ENCODE measurements around the gene CCDC181.

The CCDC181 gene

DNA sequence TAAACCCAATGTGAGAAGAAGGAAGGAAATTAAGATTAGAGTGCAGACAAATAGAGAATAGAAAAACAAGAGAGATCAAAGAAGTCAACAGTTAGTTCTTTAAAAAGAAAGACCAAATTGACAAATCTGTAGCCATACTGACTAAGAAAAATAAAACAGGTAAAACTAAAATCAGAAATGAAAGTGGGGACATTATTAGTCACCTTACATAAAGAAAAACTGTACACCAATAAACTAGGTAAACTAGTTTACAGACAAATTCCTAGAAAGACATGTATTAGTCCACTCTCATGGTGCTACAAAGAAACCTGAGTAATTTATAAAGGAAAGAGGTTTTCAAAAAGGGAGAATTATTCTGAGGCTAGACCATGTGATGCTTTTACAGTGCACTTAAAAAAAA, 37.0 kb downstream of the CCDC181 start:
- Histone ChIP-seq H3K27me3 (ENCODE audit: insufficient read depth, low read depth, severe bottlenecking) (no peaks in the 10 kb centered on the region), H3K36me3 (no peaks in the 10 kb centered on the region), H3K27ac (no peak overlapping the region), H3K4me3 (ENCODE audit: low read depth, low read length) (no peak overlapping the region), H3K9me3 (ENCODE audit: severe bottlenecking) (no peaks in the 10 kb centered on the region)
- TF ChIP-seq, protein P1, sequence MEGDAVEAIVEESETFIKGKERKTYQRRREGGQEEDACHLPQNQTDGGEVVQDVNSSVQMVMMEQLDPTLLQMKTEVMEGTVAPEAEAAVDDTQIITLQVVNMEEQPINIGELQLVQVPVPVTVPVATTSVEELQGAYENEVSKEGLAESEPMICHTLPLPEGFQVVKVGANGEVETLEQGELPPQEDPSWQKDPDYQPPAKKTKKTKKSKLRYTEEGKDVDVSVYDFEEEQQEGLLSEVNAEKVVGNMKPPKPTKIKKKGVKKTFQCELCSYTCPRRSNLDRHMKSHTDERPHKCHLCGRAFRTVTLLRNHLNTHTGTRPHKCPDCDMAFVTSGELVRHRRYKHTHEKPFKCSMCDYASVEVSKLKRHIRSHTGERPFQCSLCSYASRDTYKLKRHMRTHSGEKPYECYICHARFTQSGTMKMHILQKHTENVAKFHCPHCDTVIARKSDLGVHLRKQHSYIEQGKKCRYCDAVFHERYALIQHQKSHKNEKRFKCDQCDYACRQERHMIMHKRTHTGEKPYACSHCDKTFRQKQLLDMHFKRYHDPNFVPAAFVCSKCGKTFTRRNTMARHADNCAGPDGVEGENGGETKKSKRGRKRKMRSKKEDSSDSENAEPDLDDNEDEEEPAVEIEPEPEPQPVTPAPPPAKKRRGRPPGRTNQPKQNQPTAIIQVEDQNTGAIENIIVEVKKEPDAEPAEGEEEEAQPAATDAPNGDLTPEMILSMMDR (IDR thresholded peaks at IDR 0.05; ENCODE audit: low read depth, low read length): no peak
- no peak for DNase-seq

DNA sequence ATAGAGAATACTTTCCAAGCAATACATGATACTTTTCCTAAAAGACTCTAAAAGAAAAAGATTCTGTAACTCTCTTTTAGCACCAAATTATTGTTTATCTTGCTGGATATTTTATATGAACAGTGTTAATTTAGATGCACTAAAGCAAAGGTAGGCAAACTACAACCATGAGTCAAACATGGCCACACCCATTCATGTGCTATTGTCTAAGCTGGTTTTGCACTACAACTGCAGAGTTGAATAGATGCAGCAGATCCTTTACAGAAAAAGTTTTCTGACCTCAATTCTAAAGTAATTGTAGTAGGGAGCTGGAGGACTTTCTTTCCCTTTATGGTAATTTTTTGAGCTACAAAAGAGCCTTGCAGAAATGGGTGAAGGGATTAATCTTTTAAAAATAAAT, 39.9 kb downstream of the CCDC181 start:
- H3K36me3 ChIP-seq: no peaks in the 10 kb centered on the region
- H3K27ac ChIP-seq: no peak overlapping the region
- TF ChIP-seq, protein P1 (IDR thresholded peaks at IDR 0.05; ENCODE audit: low read depth, low read length): no peak
- H3K9me3 ChIP-seq (ENCODE audit: severe bottlenecking): no peaks in the 10 kb centered on the region
- H3K4me3 ChIP-seq (ENCODE audit: low read depth, low read length): no peak overlapping the region
- no peaks in the 10 kb centered on the region for H3K27me3 ChIP-seq (ENCODE audit: insufficient read depth, low read depth, severe bottlenecking)
- no peak for DNase-seq

DNA sequence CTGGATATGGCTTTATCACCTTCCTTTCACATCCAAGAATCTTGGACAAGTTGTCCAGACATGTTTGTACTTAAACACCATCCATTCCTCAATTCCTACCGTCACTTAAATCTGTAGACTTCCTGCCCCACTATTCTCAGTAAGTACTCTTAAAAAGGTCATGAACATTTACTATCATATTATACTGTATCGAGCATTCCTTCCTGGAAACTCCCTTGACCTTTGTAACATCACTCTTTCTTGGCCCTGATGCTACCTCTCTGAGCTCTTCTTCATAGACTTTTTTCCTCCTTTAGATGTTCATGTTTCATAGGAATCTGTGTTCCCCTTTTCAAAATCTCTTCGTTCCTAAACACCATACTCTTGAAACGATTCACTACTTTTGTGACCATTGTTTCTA, 43.8 kb downstream of the CCDC181 start:
- no peaks in the 10 kb centered on the region for H3K9me3 ChIP-seq (ENCODE audit: severe bottlenecking)
- TF ChIP-seq, protein P1 (IDR thresholded peaks at IDR 0.05; ENCODE audit: low read depth, low read length): no peak
- H3K4me3 ChIP-seq (ENCODE audit: low read depth, low read length): no peak overlapping the region
- no peak for DNase-seq
- H3K27me3 ChIP-seq (ENCODE audit: insufficient read depth, low read depth, severe bottlenecking): no peaks in the 10 kb centered on the region
- no peaks in the 10 kb centered on the region for H3K36me3 ChIP-seq
- no peak overlapping the region for H3K27ac ChIP-seq

DNA sequence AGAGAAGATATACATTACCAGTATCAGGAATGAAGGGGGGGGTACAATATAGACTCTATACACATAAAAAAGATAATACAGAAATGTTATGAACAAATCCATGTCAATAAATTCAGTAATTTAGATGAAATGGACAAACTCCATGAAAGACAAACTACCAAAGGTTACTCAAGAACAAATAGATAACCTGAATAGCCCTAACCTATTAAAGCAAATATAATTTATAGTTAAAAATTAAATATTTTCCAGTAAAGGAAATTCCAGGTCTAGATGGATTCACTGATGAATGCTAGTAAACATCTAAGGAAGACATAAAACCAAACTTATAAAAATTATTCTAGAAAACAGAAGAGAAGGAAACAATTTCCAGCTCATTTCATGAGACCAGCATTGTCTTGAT, 46.1 kb downstream of the CCDC181 start:
- Histone ChIP-seq H3K9me3 (ENCODE audit: severe bottlenecking) (no peaks in the 10 kb centered on the region), H3K27me3 (ENCODE audit: insufficient read depth, low read depth, severe bottlenecking) (no peaks in the 10 kb centered on the region), H3K36me3 (no peaks in the 10 kb centered on the region), H3K4me3 (ENCODE audit: low read depth, low read length) (no peak overlapping the region), H3K27ac (no peak overlapping the region)
- DNase-seq: no peak
- TF ChIP-seq, protein P1 (IDR thresholded peaks at IDR 0.05; ENCODE audit: low read depth, low read length): no peak

DNA sequence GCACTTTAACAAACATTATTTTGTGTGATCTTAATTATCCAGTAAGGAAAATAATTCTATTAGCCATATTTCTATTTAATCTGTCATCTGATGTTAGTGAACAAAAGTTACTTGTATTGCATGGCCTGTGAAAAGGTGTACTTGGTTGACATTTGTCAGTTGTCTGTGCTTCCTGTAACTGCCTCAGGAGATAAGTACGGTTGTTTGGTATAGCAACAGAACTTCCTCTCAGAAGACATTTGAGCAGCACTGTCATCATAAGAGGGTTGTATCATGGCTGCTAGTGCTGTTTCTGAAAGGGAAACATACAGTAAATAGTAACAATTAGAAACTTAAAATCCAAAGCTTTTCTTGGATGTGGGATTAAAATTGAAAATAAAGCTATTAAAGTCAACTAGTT, 55.9 kb downstream of the CCDC181 start:
- Histone ChIP-seq H3K4me3 (ENCODE audit: low read depth, low read length) (no peak overlapping the region), H3K36me3 (no peaks in the 10 kb centered on the region), H3K9me3 (ENCODE audit: severe bottlenecking) (no peaks in the 10 kb centered on the region), H3K27me3 (ENCODE audit: insufficient read depth, low read depth, severe bottlenecking) (no peaks in the 10 kb centered on the region), H3K27ac (no peak overlapping the region)
- TF ChIP-seq, protein P1 (IDR thresholded peaks at IDR 0.05; ENCODE audit: low read depth, low read length): no peak
- no peak for DNase-seq

DNA sequence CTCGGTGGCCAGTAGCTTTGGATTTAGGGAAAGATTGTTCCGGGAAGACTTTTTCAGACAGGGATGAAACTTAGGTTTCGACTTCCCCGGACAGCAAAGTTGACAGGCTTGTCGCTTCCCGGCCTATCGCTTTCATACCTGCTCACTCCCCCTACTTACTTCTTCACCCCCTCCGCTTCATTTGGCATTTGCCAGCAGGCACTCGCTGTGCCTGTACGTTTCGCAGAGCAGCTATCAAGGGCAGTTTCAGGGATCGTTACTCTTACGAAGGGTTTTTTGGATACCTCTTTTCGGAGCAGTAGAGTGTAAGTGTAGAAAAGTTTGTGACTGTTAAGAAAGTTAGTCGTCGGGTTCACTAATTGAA, 58.9 kb downstream of the CCDC181 start:
- TF ChIP-seq, protein P1 (IDR thresholded peaks at IDR 0.05; ENCODE audit: low read depth, low read length): no peak
- no peaks in the 10 kb centered on the region for H3K9me3 ChIP-seq (ENCODE audit: severe bottlenecking)
- peak overlapping the region; percentile 81 for H3K4me3 ChIP-seq (ENCODE audit: low read depth, low read length)
- no peaks in the 10 kb centered on the region for H3K36me3 ChIP-seq
- H3K27me3 ChIP-seq (ENCODE audit: insufficient read depth, low read depth, severe bottlenecking): no peaks in the 10 kb centered on the region
- peak overlapping the region; percentile 76 for H3K27ac ChIP-seq
- DNase-seq: peak; percentile 5
